Measurements from ENCODE around the gene KLF7.

KLF7 gene

DNA sequence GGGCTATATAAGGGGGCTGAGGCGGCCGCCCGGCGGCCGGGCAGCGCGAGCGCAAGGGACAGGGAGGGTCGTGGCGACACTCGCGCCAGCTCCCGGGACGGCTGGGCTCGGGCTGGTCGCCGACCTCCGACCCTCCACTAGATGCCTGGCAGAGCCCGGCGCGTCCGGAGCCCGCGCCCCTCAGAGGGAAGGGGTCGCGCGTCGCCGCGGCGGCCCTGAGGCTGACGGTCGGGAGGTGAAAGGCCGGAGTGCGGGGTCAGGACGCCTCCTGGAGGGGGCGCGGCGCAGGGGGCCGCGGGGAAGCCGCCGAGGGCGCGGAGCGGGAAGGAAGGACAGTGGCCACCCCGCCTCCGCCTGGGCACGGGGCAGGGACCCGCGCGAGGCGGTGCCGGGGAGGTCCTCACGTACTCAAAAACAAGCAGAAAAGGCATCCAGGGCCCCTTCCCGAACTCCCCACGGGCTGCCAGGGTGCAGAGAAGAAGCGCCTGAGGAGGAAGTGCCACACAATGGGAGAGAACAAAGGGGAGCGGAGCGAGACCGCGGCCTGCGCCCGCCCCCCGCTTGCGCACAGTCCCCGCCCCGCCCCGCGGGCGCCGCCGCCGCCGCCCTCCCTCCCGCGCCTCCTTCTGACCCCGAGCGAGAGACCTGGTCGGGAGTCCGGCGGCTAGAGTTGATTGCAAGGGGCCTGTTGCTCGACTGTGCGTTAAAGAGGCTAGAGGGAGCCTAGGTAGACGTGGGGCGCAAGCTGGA, 776 bp upstream of the KLF7 start:
- peak; percentile 30 to 59 (median 51) for DNase-seq (ENCODE audit: low read depth in 3 of 3)

DNA sequence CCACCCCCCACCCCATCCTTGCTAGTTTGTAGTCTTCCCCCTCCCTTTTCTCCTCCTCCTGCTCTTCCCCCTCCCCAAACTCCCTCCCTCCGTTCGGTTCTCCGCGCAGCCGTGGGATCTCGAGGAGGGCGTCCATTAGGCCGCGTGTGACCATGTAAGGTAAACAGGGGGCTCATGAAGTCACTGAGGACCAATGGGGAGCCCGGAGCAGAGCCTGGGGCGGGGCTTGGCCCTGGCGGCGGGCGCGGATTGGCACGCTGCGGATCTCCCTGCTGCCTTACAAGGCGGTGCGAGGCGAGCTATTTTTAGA, 246 bp upstream of the KLF7 start:
- DNase-seq (ENCODE audit: low read depth in 3 of 3): peak; percentile 91 to 95 (median 92)

DNA sequence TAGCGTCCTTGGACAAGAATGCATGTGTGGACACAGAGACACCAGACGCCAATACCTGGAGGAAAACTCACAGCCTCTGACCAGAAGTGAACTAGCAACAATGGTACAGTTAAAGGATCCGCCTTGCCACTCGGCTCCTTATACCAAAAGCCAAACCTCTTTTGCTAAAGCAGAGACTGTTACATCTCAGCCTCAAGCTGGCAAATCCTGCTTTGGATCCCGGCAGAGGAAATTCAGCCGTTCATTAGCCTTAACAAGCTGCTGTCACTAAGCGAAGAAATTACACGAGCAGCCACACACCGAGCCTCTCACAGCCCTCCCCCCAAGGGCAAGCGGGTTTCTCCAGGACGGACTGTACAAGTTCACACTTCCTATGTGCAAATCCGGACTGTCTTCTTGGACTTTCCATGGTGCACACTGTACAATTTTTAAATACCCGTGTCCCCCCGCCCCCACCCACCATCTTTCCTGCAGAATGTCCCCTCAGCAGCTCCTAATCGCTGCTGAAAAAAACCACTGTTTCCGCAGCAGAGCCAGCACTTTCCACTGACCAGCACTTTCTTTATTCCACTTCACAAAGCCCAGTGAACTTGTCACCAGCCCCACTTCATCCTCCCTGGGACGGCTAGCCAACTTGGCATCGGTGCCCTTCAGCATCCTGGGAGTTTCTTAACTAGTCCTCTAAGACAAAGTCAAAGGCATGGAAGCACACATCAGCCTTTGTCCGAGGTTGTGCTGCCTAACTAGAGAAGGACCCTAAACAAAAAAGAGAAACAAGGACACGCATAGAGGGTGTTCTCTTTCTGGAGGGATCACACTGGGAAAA, 1.5 kb downstream of the KLF7 start:
- DNase-seq (ENCODE audit: low read depth in 3 of 3): no peak

DNA sequence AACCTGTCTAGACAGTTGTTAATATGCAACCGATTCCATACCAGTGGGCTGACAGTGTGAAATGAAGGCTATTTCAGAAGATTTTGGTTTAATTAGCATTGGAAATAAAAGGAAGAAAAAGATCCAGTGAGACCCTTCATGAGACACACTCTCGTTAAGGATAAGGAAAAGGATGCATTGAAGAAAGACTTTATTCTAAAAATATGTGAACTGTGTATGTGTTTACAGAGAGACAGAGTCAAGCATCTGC, 2.1 kb downstream of the KLF7 start:
- DNase-seq (ENCODE audit: low read depth in 3 of 3): no peak

DNA sequence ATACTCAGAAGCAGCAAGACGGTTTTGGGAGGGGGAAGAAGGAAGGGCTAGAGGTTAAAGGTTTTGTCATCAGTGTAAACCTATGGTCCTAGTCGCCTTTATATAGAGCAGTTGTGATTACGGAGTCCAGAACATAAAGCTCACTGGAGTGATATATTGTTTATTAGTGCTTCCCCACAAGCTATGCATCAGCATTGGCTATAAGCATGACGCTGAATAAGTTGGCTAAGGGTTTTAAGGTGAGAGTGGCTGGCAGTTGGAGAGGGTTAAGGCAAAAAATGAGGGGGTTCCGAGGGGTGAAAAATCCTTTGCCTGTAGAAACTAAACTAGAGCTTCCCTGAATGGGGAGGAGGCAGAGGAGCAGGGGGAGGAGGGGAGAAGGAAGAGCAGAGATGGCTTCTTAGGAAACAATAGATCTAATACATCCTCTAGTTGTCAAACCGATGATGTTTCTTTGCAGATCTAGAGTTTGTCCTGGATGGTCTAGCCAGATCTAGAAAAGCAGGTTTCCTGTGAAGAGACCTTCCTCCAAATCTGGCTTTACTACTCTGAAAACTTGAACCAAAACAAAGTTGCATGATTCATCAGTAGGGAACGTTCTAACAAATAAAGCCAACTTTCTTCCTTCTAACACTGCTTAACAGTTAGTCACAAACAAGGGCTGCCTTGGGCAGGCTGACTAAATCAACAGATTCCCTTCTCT, 2.5 kb downstream of the KLF7 start:
- no peak for DNase-seq (ENCODE audit: low read depth in 3 of 3)

DNA sequence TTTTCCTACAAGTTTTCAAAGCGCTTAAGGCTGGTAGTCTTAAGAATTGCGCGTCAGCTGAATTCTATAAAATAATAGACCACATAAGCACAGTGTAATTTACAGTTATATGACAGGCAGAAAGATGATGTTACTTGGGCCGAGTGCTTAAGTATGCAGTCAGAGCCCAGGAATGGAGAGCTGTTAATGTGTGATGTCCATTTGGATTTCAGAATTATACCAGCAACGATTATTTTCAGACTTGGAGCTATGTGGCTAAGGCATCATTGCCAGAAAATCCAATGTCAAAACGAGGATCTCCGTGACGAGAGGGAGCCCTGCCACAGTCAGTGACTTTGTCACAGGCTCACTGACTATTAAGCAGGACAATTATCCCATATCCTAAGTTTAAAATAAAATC, 3.4 kb downstream of the KLF7 start:
- no peak for DNase-seq (ENCODE audit: low read depth in 3 of 3)

DNA sequence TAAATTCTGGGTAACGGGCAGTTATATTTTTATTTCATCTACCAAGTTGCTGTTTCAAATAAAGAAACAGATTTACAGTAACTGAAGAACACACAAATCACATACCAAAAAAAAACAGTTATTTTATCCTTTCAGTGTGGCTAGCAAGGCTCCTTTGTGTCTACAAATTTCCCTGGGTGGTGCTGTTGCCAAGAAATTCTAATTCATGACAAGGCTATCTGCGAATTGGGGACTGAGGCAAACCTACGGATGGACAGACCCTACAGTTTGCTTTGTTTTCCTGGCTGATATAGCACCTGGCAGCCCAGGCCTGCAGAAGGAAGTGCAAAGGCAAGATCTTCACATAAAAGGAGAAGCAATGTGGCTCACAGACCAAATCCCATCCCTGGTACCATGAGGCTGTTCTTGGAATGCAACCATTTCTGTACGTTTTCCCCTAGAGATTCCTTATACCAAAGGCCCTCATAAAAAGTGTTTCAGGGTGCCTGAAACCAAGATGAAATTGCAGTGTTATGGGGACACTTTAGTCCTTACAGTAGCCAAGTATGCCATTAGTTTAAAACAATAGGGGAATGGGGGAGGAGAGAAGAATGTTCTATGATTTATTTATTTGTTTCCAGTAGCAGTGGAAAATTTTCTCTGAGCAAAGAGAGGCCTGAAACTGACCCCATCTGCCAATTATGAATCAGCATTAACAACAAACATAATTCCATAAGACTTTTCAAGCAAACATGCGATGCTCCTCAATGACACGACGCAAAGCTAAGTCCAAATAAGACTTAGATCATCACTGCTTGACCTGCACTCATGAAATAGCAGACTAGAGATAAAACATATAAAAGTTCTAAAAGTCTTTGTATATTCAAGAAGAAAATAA, 4.3 kb downstream of the KLF7 start:
- no peak for DNase-seq (ENCODE audit: low read depth in 3 of 3)

DNA sequence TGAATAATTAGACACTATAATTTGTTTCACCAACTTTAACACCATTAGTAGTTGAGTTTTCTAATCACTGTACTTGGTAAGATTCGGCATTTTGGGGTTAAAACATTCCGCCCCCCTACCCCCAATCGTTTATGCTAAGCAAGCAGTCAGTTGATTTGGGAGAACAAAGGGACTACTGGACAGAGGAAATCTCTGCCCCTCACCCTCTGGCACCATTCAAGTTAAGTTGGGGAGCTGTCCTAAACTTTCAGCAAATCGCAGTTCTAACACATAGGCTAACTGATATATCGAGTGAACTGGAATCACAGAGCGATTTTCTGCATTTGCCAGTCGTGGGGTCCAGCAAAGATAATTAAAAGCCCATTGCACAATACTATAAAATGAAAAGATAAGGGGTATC, 5.6 kb downstream of the KLF7 start:
- no peak for DNase-seq (ENCODE audit: low read depth in 3 of 3)

DNA sequence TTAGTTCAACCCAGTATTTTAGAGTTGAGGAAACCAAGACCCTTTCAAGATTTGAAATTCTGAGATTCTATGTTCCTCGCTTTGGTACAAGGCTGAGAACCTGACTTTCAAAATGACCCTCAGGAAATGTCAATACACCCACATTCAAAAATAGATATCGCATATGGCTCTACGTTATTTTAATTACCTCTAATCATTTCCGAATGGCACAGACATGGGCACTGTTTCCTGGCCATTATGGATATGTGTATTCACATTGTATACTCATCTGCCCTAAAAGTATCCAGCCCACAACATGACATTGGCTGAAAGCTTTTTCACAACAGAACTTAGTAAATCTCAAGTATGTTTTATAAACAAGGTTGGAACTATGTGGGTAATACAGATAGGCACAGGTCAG, 6.7 kb downstream of the KLF7 start:
- no peak for DNase-seq (ENCODE audit: low read depth in 3 of 3)

DNA sequence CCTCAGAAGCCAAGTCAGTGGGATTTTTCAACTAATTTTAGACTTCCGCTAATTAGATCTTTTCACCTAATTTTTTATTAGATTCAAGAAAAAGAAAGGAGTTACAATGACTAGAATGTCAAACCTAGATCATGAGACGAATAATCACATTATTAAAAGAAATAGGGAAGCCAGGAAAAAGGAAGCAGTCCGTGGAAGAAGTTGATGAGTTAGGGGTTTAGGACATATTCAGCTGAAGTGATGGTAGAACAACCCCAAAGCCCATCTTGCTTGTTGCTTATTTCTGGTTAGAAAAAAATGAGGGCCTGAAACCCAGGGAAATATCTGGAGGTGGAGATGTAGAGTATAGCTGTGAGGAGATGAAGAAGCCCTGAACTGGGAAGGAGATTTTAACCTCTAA, 8.0 kb downstream of the KLF7 start:
- DNase-seq (ENCODE audit: low read depth in 3 of 3): no peak

DNA sequence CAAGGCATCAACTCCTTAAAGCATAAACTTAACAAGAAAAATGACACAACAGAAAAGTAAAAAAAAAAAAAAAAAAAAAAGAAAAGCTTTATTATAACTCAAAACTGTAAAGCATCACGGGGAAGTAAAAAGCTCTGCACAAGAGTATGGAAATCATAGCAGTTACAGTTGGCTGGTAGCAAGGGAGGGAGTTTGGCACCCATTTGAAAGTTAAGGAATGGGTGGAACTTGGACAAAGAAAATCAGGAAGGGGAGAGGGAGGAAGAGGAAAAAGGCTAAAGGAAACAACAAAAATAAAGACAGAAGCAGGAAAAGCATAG, 8.6 kb downstream of the KLF7 start:
- DNase-seq (ENCODE audit: low read depth in 3 of 3): no peak

DNA sequence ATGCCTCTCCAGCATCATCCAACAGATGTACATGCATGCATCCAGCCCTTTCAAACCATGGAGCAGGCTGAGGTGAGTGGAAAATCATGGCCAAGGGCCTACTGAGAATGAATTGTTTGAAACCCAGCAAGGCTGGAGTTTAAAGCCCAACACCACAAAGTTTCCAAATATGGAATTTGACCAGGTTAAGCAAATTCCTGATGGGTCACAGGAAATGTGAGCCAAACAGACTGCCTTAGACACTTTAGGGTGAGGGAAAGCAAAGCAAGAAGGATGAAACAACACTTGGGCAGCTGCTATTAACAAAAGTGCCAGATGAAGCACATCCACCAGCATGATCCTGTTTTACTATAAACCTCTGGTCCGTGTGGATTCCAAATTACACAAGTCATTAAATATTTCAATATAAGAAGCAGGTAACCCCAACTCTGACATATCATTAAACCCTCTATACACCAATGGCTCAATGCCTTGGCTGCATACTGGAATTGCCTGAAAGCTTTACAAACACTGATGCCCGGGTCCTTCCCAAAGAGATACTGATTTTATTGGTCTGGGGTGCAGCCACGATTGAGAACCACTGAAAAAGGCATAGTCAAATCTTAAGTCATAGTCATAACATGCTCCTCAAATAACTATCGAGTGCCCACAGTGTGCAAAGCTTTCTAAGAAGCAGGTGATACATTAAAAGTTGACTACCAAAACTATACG, 9.1 kb downstream of the KLF7 start:
- no peak for DNase-seq (ENCODE audit: low read depth in 3 of 3)

DNA sequence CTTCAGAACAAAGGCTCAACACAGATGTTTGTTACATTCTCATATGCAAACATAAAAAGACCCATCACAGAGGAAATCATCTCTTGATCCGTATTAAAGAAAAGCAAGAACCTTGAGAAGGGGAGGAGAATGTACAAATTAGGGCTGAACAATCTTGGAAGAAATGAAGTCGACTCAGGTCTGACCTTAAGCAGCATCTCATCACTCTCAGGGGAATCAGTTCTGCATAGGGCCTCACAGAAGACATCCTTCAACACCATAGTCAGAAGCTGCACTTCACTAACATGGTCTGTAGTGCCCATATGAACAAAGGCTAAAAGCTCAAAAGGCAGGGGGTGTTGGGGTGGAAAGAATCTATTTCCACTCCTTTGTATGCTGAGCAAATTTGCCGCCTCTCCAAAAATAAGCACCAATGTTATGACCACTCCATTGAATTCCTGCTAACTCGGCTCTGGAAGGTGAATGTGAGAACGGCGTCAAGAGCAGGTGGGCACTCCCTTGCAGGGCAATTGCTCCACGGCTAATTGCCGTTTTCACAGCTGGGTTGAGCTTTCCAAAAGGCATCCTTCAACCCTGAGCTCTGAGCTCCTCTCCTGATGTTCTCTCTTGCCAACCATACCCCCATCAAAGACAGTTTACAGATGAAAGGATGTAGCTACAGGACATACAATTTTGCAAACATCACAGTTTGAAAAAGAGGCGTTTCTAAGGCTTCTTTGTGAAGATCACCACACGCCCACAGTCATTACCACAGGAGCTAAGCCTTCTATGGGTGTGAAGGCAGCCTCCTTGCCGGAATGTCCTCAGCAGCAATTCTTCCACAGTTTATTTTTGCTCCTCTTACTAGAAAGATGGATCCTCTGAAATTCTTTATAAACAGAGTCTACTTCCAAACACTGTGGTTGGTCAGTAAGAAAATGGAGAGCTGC, 10.0 kb downstream of the KLF7 start:
- DNase-seq (ENCODE audit: low read depth in 3 of 3): no peak

DNA sequence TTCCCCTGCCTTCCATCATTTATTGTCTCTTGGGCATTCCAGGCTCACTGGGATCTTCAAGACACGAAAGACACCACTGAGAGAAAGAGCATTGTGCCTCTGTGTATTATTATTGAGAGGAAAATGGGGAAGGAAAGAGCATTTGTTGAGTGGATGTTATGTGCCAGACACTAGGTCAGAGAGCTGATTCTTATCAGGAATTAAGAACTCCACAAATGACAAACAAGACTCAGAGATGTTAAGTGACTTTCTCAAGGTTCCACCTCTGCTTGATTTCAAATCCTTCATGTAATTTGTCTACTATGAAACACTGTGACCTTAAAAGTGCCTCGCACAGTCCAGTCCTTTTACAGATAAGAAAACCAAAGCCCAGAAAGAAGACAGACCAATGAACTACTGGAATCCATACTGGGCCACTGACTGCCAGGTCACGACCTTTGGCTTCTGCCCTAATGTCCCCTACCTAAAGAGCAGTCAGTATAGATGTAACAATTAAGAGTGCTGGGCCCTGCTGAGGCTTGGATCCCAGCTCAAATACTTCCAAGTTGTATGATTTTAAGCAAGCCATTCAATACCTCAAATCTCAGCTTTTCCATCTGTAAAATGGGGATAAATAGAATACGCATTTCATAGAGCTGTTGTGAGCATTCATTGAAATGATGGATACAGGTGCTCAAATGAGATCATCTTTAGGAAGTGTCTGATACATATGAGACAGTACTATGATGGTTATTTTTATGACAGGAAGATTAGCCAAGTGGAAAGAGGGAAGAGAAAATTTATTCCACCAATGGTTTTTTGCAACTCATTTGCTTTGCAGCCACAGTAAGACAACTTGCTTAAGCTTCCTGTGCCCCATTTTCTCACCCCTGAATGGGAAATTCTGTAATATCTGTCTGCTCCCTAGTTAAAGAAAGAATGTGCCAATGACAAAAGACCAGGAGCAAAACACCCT, 10.9 kb downstream of the KLF7 start:
- DNase-seq (ENCODE audit: low read depth in 3 of 3): no peak

DNA sequence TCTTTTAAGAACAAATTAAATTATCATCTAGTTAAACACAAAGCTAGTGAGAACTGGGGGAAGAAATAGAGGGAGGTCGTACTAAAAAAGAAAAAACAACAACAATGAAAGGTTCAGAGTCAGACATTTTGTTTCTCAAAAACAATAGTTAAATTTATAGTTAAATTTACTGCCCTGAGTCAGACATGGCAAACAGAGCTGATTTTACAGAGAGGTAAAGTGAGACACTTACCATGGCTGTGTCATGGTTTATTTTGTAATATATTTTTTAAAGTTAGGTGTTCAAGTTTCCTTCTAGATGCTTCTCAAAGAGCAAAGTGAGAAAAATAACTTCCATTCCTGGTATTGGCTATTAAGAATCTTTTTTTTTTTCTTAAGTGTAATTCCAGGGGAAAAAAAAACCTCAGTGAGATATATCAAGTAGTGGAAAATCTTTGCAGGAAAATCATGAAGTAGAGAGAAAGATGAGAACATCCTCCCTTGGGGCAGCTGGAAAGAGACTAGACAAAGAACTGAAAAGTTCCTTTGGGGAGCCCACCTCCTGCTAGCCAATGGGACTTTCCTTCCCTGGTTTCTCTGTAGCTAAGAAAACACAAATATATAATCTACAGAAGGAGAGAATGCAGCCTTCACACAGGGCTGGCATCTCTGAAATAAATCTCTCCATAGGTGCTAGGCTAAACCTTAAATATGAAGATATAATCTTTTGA, 12.3 kb downstream of the KLF7 start:
- no peak for DNase-seq (ENCODE audit: low read depth in 3 of 3)

DNA sequence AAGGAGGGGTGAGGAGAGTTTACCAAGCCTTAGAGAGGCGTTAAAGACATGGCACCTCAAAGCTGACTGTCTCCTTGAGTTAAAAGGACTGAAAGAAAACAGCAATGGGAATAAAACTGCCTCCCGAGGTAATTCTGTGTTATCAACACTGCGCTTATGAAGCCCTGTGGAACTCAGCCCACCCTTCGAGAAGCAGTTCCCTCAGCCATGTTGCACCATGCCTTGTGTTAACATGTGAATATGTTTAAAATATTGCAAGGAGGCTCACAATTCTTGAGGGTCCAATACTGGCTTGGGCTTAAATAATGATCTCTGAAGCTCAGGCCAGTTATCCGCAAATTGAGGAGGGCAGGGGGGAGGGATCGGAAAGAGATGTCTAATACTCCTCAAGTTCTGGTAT, 14.7 kb downstream of the KLF7 start:
- no peak for DNase-seq (ENCODE audit: low read depth in 3 of 3)

DNA sequence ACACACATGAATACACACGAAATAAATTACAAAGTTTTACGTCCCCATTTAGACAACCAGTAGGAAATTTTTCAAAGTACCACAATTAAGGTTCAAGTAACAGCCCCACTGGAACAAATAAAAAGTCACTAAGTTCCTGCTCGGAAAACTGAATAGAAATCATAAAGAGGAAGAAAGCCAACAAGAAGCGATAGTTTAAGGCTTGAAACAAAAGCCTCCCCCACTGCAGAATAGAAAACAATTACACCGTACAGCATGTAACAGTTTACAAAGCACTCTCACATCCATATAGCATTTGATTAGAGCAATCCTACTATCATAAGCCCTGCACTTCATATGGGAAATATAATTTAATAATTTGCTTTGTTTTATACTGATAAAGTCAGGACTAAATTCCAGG, 15.5 kb downstream of the KLF7 start:
- no peak for DNase-seq (ENCODE audit: low read depth in 3 of 3)

DNA sequence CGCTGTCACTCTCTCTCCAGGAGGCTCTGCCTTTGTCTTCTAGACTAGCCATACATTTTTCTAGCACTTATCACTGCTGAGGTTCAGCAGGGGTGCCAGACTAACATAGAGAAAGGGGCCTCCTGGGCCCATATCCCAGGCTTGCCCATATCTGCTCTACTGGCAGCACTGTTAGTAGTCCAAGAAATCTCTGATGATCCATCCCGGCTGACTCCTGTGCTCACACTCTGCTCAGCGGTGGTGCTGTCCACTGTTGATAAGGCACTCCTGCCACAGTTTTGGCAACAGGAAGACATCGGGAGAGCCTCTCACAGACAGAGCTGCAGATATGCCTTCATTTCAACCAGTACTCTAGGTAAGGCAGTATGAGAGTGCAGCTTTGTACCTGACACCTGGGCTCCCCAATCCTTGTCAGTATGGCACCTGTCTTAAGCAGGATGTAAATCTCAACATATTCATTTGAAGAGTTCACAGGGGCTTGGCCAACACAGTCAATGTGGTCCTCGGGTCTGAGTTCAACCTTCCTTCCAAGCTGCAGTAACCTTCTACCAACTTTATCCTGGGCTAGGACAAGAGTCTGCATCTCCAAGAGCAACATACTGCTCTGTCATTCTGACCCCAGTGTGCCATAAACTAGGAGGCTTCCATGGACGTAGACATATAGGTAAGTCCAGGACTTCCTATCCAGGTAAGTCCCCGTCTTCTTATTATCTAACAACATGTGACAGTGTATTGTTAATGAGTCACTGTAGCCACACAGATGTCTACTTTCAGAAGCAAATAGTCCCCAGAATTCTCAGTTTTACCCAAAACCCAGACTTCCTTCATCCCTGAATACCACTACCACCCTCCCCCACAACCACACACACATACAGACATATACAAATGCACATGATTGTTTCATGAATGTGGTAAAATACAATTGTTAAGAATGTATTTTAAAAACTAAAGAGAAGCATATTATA, 16.2 kb downstream of the KLF7 start:
- DNase-seq (ENCODE audit: low read depth in 3 of 3): no peak

Data from stimulated activated CD4-positive, alpha-beta T cell treated with anti-CD3 and anti-CD28 coated beads, TNF-alpha, amount 100 ng/mL, for 24 hours (primary cell).